Suprapubic skin (tissue), 4 donors: ENCODE data around the gene SNRK. TPM values are rescaled to one million over a fixed set of nuclear protein-coding genes. Genes with fewer than 3 reads are reported as not detected.

Experiments
- DNase-seq, 2 donors: peaks; one replicate each; pipeline ENCODE4 v3.0.0-alpha.2; 2019; ENCODE audit warnings: low spot score in 2 of 2
- H3K27ac ChIP-seq: fragments of 200-600 bp; sonication (generic); one replicate; pipeline ENCODE4 v1.5.1; 2019
- H3K27me3 ChIP-seq: fragments of 200-600 bp; sonication (generic); one replicate; pipeline ENCODE4 v1.5.1; 2019
- H3K36me3 ChIP-seq: fragments of 200-600 bp; sonication (generic); one replicate; pipeline ENCODE4 v1.5.1; 2019
- H3K4me1 ChIP-seq: fragments of 200-600 bp; sonication (generic); one replicate; pipeline ENCODE4 v1.5.1; 2019
- H3K4me3 ChIP-seq: fragments of 200-600 bp; sonication (generic); one replicate; pipeline ENCODE4 v1.5.1; 2019; ENCODE audit warnings: mild to moderate bottlenecking
- H3K9me3 ChIP-seq: fragments of 200-600 bp; sonication (generic); one replicate; pipeline ENCODE4 v1.5.1; 2019
- CTCF ChIP-seq, 2 donors: fragments of 200-600 bp in 1 of 2; fragments of 450-650 bp in 1 of 2; sonication (generic) in 1 of 2; IDR thresholded peaks; one replicate each; pipeline ENCODE4 v1.5.1; 2016 to 2019; ENCODE audit warnings: antibody characterized with exemption in 2 of 2, mild to moderate bottlenecking in 1 of 2, moderate library complexity in 1 of 2
- EP300 ChIP-seq: sonication (generic); formaldehyde crosslinking; IDR thresholded peaks from one replicate; pipeline ENCODE4 v1.6.1; 2017; ENCODE audit warnings: antibody characterized with exemption
- POLR2A ChIP-seq, 2 donors: fragments of 450-650 bp; IDR thresholded peaks; one replicate each; pipeline ENCODE4 v1.6.1; 2017; ENCODE audit warnings: antibody characterized with exemption in 2 of 2, mild to moderate bottlenecking in 2 of 2, moderate library complexity in 2 of 2
- POLR2AphosphoS5 ChIP-seq, 3 donors: sonication (generic); formaldehyde crosslinking; IDR thresholded peaks; one replicate each; pipeline ENCODE4 v1.6.1; 2017; ENCODE audit warnings: antibody characterized with exemption in 3 of 3
- WGBS: methylation state at CpG from one replicate; pipeline ENCODE4 v1.1.5; 2018; 5-methylcytosine and 5-hydroxymethylcytosine counted together
- total RNA-seq, 4 donors: library from RNA; depleted of rRNA; stranded (reverse); fragments of >200 nt; gene quantifications; one replicate each; pipeline ENCODE4 v1.1.0, GENCODE V29; 2016

The SNRK gene
- total RNA-seq, 4 donors from 2014 or later: 107 to 213 (median 177) TPM

- no peak overlapping the region for H3K27ac ChIP-seq
- TF ChIP-seq POLR2AphosphoS5 (IDR thresholded peaks at IDR 0.05) (no peak), EP300 (no peak), POLR2A (IDR thresholded peaks at IDR 0.05) (no peak), CTCF (IDR thresholded peaks at IDR 0.05) (no peak)
- no peaks in the 10 kb centered on the region for H3K27me3 ChIP-seq
- no peak for DNase-seq
- no peaks in the 10 kb centered on the region for H3K9me3 ChIP-seq
- WGBS: 91% methylated on average over 5 of the region's 6 CpGs
- peaks cover 11% of the 10 kb centered on the region for H3K4me1 ChIP-seq
- H3K36me3 ChIP-seq: peaks cover 4% of the 10 kb centered on the region
- no peak overlapping the region for H3K4me3 ChIP-seq
Observed at GRCh38 chr3:43362961-43363360, 76.6 kb downstream of the SNRK start.

GRCh38 chr3:43363621-43364266 lies 77.4 kb downstream of the SNRK start:
- Histone ChIP-seq H3K9me3 (no peaks in the 10 kb centered on the region), H3K4me1 (peaks cover 11% of the 10 kb centered on the region), H3K27me3 (no peaks in the 10 kb centered on the region), H3K4me3 (no peak overlapping the region), H3K27ac (no peak overlapping the region), H3K36me3 (peaks cover 4% of the 10 kb centered on the region)
- DNase-seq: no peak
- TF ChIP-seq POLR2AphosphoS5 (IDR thresholded peaks at IDR 0.05): no peak
- TF ChIP-seq CTCF (IDR thresholded peaks at IDR 0.05): no peak
- no peak for TF ChIP-seq POLR2A (IDR thresholded peaks at IDR 0.05)
- WGBS: 77% methylated on average over 15 of the region's 26 CpGs

- H3K27ac ChIP-seq: no peak overlapping the region
- no peaks in the 10 kb centered on the region for H3K27me3 ChIP-seq
- WGBS: 97% methylated on average over 13 of the region's 14 CpGs
- peaks cover 11% of the 10 kb centered on the region for H3K4me1 ChIP-seq
- no peak overlapping the region for H3K4me3 ChIP-seq
- DNase-seq: no peak
- H3K36me3 ChIP-seq: peaks cover 4% of the 10 kb centered on the region
- TF ChIP-seq EP300 (no peak), POLR2A (IDR thresholded peaks at IDR 0.05) (no peak), POLR2AphosphoS5 (IDR thresholded peaks at IDR 0.05) (no peak), CTCF (IDR thresholded peaks at IDR 0.05) (no peak)
- no peaks in the 10 kb centered on the region for H3K9me3 ChIP-seq
Observed at GRCh38 chr3:43364494-43364893, 78.2 kb downstream of the SNRK start.

- no peak overlapping the region for H3K27ac ChIP-seq
- H3K9me3 ChIP-seq: no peaks in the 10 kb centered on the region
- H3K36me3 ChIP-seq: peaks cover 4% of the 10 kb centered on the region
- DNase-seq: no peak
- no peak overlapping the region for H3K4me3 ChIP-seq
- H3K4me1 ChIP-seq: peaks cover 11% of the 10 kb centered on the region
- WGBS: 96% methylated on average over 14 of the region's 14 CpGs
- no peak for TF ChIP-seq EP300
- no peak for TF ChIP-seq POLR2AphosphoS5 (IDR thresholded peaks at IDR 0.05)
- no peak for TF ChIP-seq CTCF (IDR thresholded peaks at IDR 0.05)
- TF ChIP-seq POLR2A (IDR thresholded peaks at IDR 0.05): no peak
- no peaks in the 10 kb centered on the region for H3K27me3 ChIP-seq
Observed at GRCh38 chr3:43364926-43365325, 78.6 kb downstream of the SNRK start.

GRCh38 chr3:43365601-43366305 lies 79.4 kb downstream of the SNRK start:
- Histone ChIP-seq H3K4me1 (peaks cover 11% of the 10 kb centered on the region), H3K36me3 (peaks cover 4% of the 10 kb centered on the region), H3K9me3 (no peaks in the 10 kb centered on the region), H3K27ac (no peak overlapping the region), H3K27me3 (no peaks in the 10 kb centered on the region), H3K4me3 (no peak overlapping the region)
- TF ChIP-seq POLR2AphosphoS5 (IDR thresholded peaks at IDR 0.05) (no peak), POLR2A (IDR thresholded peaks at IDR 0.05) (no peak)
- peak in 1 of 2 donors; percentile 61 for DNase-seq
- 89% methylated on average over 8 of the region's 12 CpGs for WGBS
